Amniotic stem cell (primary cell): ENCODE data around the gene TSEN15.
"Not testable (repeated sequence)": the region's sequence is repeated elsewhere in the genome, so short reads cannot be mapped to it uniquely, and the experiment has no call there.

Source experiments
- DNase-seq: peaks from one replicate; lab custom pipeline; 2025; lab: John Stamatoyannopoulos, UW

TSEN15 gene

GRCh38 chr1:184031409-184032107, 20.0 kb upstream of the TSEN15 start:
- DNase-seq = no peak

GRCh38 chr1:184032306-184032929, 19.1 kb upstream of the TSEN15 start:
- DNase-seq = no peak

- no peak for DNase-seq
These were observed 18.6 kb upstream of the TSEN15 start for GRCh38 chr1:184032930-184033418.

- DNase-seq = no peak
These were observed 17.8 kb upstream of the TSEN15 start for GRCh38 chr1:184033711-184034167.

GRCh38 chr1:184034761-184035379, 16.7 kb upstream of the TSEN15 start:
- no peak for DNase-seq

- no peak for DNase-seq
These were observed 15.6 kb upstream of the TSEN15 start for GRCh38 chr1:184035719-184036516.

- DNase-seq = no peak
These were observed 15.0 kb upstream of the TSEN15 start for GRCh38 chr1:184036517-184036949.

GRCh38 chr1:184037849-184038591, 13.5 kb upstream of the TSEN15 start:
- no peak for DNase-seq

- DNase-seq = no peak
These were observed 12.4 kb upstream of the TSEN15 start for GRCh38 chr1:184039126-184039525.

- DNase-seq = no peak
These were observed 9.8 kb upstream of the TSEN15 start for GRCh38 chr1:184041731-184042130.

- DNase-seq = not testable (repeated sequence)
These were observed 8.2 kb upstream of the TSEN15 start for GRCh38 chr1:184043315-184043714.

GRCh38 chr1:184044603-184045376, 6.7 kb upstream of the TSEN15 start:
- no peak for DNase-seq

GRCh38 chr1:184047541-184047940, 4.0 kb upstream of the TSEN15 start:
- DNase-seq = not testable (repeated sequence)

GRCh38 chr1:184048561-184049240, 2.8 kb upstream of the TSEN15 start:
- no peak for DNase-seq

GRCh38 chr1:184049291-184049690, 2.2 kb upstream of the TSEN15 start:
- no peak for DNase-seq

GRCh38 chr1:184049836-184050468, 1.6 kb upstream of the TSEN15 start:
- no peak for DNase-seq

- no peak for DNase-seq
These were observed 894 bp upstream of the TSEN15 start for GRCh38 chr1:184050636-184051035.

- no peak for DNase-seq
These were observed 419 bp upstream of the TSEN15 start for GRCh38 chr1:184051138-184051484.

GRCh38 chr1:184052194-184052559, 647 bp downstream of the TSEN15 start:
- DNase-seq = no peak

- DNase-seq = no peak
These were observed 1.2 kb downstream of the TSEN15 start for GRCh38 chr1:184052750-184053149.
